ENCODE measurements around the gene ESPNL. TPM values are rescaled to one million over a fixed set of nuclear protein-coding genes. Genes with fewer than 3 reads are reported as not detected.

ESPNL gene
- total and polyA plus RNA-seq, 9 of the 15 experiments (the other 6 are each of a cell fraction or from before 2014, with no cell fraction given) = 0.03 to 0.09 (median 0.05) TPM; not detected in 3

DNA sequence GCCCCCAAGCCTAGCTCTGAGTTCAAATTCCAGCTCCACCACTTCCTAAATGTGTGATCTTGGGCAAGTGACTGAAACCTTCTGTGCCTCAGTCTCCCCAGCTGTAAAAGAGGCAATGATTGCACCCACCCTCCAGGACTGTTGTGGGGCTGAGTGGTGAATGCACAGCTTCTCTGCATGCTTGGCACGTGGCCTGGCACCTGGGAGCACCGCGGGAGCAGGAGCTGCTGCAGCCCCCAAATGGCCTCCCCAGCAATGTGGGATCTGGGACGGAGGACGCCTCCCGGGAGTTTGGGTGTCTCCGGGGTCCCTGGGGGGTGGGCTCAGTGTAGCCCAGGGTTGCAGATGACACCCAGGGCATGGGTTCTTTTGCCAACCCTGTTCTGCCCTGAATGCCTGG is 39.9 kb downstream of the ESPNL start (continued):
- peak; percentile 30; the same call in 1 of the 2 replicates for TF ChIP-seq ZFX (CRISPR knock-in tag; IDR thresholded peaks at IDR 0.05)
- TF ChIP-seq ZNF436 (CRISPR knock-in tag; IDR thresholded peaks at IDR 0.05) = no peak
- no peak for TF ChIP-seq CREB1 (IDR thresholded peaks at IDR 0.05)
- 0 out of 2 replicates have a peak, but pooled peaks have one; percentile 31 for TF ChIP-seq CREB1 (CRISPR knock-in tag; IDR thresholded peaks at IDR 0.05)
- no peak for TF ChIP-seq FOXA1 (IDR thresholded peaks at IDR 0.05; ENCODE audit: borderline replicate concordance)
- TF ChIP-seq, protein P1, sequence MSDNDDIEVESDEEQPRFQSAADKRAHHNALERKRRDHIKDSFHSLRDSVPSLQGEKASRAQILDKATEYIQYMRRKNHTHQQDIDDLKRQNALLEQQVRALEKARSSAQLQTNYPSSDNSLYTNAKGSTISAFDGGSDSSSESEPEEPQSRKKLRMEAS (CRISPR knock-in tag; IDR thresholded peaks at IDR 0.05) = peak; percentile 6; the same call in 1 of the 2 replicates
- no peak for TF ChIP-seq XRCC3 (IDR thresholded peaks at IDR 0.05)

DNA sequence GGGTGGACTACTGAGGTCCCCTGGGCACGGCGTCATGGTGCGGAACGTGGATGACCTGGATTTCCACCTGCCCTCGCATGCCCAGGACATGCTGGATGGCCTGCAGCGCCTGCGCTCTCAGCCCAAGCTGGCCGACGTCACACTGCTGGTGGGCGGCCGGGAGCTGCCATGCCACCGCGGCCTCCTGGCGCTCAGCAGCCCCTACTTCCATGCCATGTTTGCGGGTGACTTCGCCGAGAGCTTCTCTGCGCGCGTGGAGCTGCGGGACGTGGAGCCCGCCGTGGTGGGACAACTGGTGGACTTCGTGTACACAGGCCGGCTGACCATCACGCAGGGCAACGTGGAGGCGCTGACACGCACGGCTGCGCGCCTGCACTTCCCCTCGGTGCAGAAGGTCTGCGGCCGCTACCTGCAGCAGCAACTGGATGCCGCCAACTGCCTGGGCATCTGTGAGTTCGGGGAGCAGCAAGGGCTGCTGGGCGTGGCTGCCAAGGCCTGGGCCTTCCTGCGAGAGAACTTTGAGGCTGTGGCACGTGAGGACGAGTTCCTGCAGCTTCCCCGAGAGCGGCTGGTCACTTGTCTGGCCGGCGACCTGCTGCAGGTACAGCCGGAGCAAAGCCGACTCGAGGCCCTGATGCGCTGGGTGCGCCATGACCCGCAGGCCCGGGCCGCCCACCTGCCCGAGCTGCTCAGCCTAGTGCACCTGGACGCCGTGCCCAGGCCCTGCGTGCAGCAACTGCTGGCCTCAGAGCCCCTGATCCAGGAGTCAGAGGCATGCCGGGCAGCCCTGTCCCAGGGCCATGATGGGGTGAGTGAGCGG is 40.8 kb downstream of the ESPNL start:
- WGBS (ENCODE audit: insufficient coverage, low coverage, missing lambda C conversion rate) = 30% methylated on average over 21 of the region's 60 CpGs
- no TSS peak for BruUV-seq (replicated peaks)
- TF ChIP-seq DPF2 (IDR thresholded peaks at IDR 0.05) (no peak), XRCC5 (IDR thresholded peaks at IDR 0.05; ENCODE audit: low read depth, low read length) (no peak), RBM22 (IDR thresholded peaks at IDR 0.05; ENCODE audit: low read depth, low read length, poor library complexity, severe bottlenecking) (no peak), ASH1L (IDR thresholded peaks at IDR 0.05; ENCODE audit: borderline replicate concordance, low read depth, partially characterized antibody) (no peak), ILF3 (IDR thresholded peaks at IDR 0.05; ENCODE audit: borderline replicate concordance) (no peak), SMAD1 (IDR thresholded peaks at IDR 0.05; ENCODE audit: low read depth, low read length, partially characterized antibody) (no peak), KLF16 (IDR thresholded peaks at IDR 0.05) (no peak)
- TF ChIP-seq, protein P2, sequence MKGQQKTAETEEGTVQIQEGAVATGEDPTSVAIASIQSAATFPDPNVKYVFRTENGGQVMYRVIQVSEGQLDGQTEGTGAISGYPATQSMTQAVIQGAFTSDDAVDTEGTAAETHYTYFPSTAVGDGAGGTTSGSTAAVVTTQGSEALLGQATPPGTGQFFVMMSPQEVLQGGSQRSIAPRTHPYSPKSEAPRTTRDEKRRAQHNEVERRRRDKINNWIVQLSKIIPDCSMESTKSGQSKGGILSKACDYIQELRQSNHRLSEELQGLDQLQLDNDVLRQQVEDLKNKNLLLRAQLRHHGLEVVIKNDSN (CRISPR knock-in tag; IDR thresholded peaks at IDR 0.05) = no peak
- TF ChIP-seq, protein P3, sequence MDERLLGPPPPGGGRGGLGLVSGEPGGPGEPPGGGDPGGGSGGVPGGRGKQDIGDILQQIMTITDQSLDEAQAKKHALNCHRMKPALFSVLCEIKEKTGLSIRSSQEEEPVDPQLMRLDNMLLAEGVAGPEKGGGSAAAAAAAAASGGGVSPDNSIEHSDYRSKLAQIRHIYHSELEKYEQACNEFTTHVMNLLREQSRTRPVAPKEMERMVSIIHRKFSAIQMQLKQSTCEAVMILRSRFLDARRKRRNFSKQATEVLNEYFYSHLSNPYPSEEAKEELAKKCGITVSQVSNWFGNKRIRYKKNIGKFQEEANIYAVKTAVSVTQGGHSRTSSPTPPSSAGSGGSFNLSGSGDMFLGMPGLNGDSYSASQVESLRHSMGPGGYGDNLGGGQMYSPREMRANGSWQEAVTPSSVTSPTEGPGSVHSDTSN (CRISPR knock-in tag; IDR thresholded peaks at IDR 0.05; ENCODE audit: low read depth) = no peak
- TF ChIP-seq, protein P3 (tag; conservative IDR thresholded peaks at IDR 0.05; ENCODE audit: low read depth) = no peak

More for the DNA sequence above, 40.8 kb downstream of the ESPNL start:
- no peak for FAIRE-seq
- peaks cover 6 to 60% of the 10 kb centered on the region in 2 experiments; a peak in 4 of 5 replicates for H3K4me1 ChIP-seq (replicated peaks in 1 of 2; ENCODE audit: control insufficient read depth in 2 of 2, insufficient read depth in 2 of 2, low read length in 2 of 2)
- peaks cover 0 to 5% of the 10 kb centered on the region in 2 experiments; a peak in 2 of 5 replicates for H3K27me3 ChIP-seq (ENCODE audit: control insufficient read depth in 2 of 2, insufficient read depth in 2 of 2, low read length in 2 of 2)
- H3K36me3 ChIP-seq (ENCODE audit: control insufficient read depth, insufficient read depth, low read length) = no peaks in the 10 kb centered on the region
- no peaks in the 10 kb centered on the region for H3K79me2 ChIP-seq (ENCODE audit: control insufficient read depth, insufficient read depth, low read length)
- DNase-seq (ENCODE audit: extremely low read depth in 1 of 4, low spot score in 3 of 4) = no peak
- H3K27ac ChIP-seq (ENCODE audit: extremely low read depth, low read depth, low read length) = no peak overlapping the region
- ChIA-PET CTCF (ENCODE audit: low intra/inter-chr PET ratio) (interaction anchor here (1.0 to 1.1 kb wide), 2 partner anchors 282 to 285 kb away, joined by 3 read pairs; no protein-coding TSS in a partner anchor), POLR2A (no interaction called here)
- no peak overlapping the region for H3K4me3 ChIP-seq
- no peak overlapping the region for H2AFZ ChIP-seq (ENCODE audit: low read depth, low read length)
- in situ Hi-C loops (cut with MboI) = no loop called here
- H3K9me3 ChIP-seq (replicated peaks; ENCODE audit: control insufficient read depth, insufficient read depth, low read depth, low read length) = no peaks in the 10 kb centered on the region
- intact Hi-C loops (cut with micrococcal nuclease) = no loop called here
- H3K9me1 ChIP-seq (ENCODE audit: control insufficient read depth, insufficient read depth, low read length) = no peaks in the 10 kb centered on the region
- no peak overlapping the region for H3K4me2 ChIP-seq (ENCODE audit: insufficient read depth, low read length)
- no peak for ATAC-seq
- peaks cover 2% of the 10 kb centered on the region; the same call in 1 of the 2 replicates for H4K20me1 ChIP-seq (replicated peaks; ENCODE audit: control insufficient read depth, insufficient read depth, low read length)
- H3K9ac ChIP-seq (ENCODE audit: insufficient read depth in 1 of 2, low read depth in 2 of 2, low read length in 2 of 2) = no peak overlapping the region
